ENCODE results near the gene RFX2. TPM values are rescaled to one million over a fixed set of nuclear protein-coding genes. Genes with fewer than 3 reads are reported as not detected.

The RFX2 gene
- total and polyA plus RNA-seq, 9 of the 15 experiments (the other 6 are each of a cell fraction or from before 2014, with no cell fraction given) = 3.6 to 18.7 (median 8.7) TPM

- TF ChIP-seq REST (IDR thresholded peaks at IDR 0.05; ENCODE audit: borderline replicate concordance) (peak; percentile 72; the same call in 1 of the 2 replicates), REST (CRISPR knock-in tag; IDR thresholded peaks at IDR 0.05; ENCODE audit: low read depth) (no peak), ZNF785 (CRISPR knock-in tag; IDR thresholded peaks at IDR 0.05) (no peak), BRD9 (IDR thresholded peaks at IDR 0.05; ENCODE audit: low read depth, partially characterized antibody) (peak; percentile 73), CC2D1A (IDR thresholded peaks at IDR 0.05) (peak; percentile 63; the same call in 1 of the 2 replicates), ZNF551 (CRISPR knock-in tag; IDR thresholded peaks at IDR 0.05) (no peak), MTA3 (IDR thresholded peaks at IDR 0.05; ENCODE audit: borderline replicate concordance) (0 out of 2 replicates have a peak, but pooled peaks have one; percentile 41), AFF1 (IDR thresholded peaks at IDR 0.05; ENCODE audit: low read depth in 1 of 2, partially characterized antibody in 2 of 2) (peak in 1 of 2 experiments; percentile 19), FOXK2 (conservative IDR thresholded peaks at IDR 0.05 in 1 of 2, IDR thresholded peaks at IDR 0.05 in 1 of 2; ENCODE audit: low read depth in 2 of 2) (peak in 1 of 2 experiments; percentile 41; a peak in 1 of 4 replicates), CREB3L1 (IDR thresholded peaks at IDR 0.05; ENCODE audit: borderline replicate concordance, low read depth) (no peak), BMI1 (IDR thresholded peaks at IDR 0.05; ENCODE audit: low read length) (no peak), L3MBTL2 (IDR thresholded peaks at IDR 0.05) (peak; percentile 33; the same call in 1 of the 2 replicates), XRCC5 (IDR thresholded peaks at IDR 0.05; ENCODE audit: low read depth, low read length) (peak; percentile 70; the same call in 1 of the 2 replicates)
Measured at GRCh38 chr19:5987077-5987818, 123.1 kb downstream of the RFX2 start (continued).
